ENCODE measurements around the gene SUN1.

The SUN1 gene

GRCh38 chr7:892648-893593, 60.6 kb downstream of the SUN1 start:
- DNase-seq (ENCODE audit: low read depth), result no peak

GRCh38 chr7:893686-894085, 61.4 kb downstream of the SUN1 start:
- no peak for DNase-seq (ENCODE audit: low read depth)

GRCh38 chr7:894164-894867, 62.0 kb downstream of the SUN1 start:
- no peak for DNase-seq (ENCODE audit: low read depth)

GRCh38 chr7:894927-895450, 62.7 kb downstream of the SUN1 start:
- DNase-seq (ENCODE audit: low read depth), result no peak

- no peak for DNase-seq (ENCODE audit: low read depth)
Observed at GRCh38 chr7:895451-896052, 63.3 kb downstream of the SUN1 start.

GRCh38 chr7:896346-897075, 64.2 kb downstream of the SUN1 start:
- DNase-seq (ENCODE audit: low read depth), result no peak

GRCh38 chr7:897086-897485, 64.8 kb downstream of the SUN1 start:
- no peak for DNase-seq (ENCODE audit: low read depth)

GRCh38 chr7:897771-898376, 65.6 kb downstream of the SUN1 start:
- DNase-seq (ENCODE audit: low read depth), result no peak

GRCh38 chr7:898460-898854, 66.2 kb downstream of the SUN1 start:
- no peak for DNase-seq (ENCODE audit: low read depth)

- DNase-seq (ENCODE audit: low read depth), result no peak
Observed at GRCh38 chr7:898855-899681, 66.8 kb downstream of the SUN1 start.

GRCh38 chr7:899806-900205, 67.5 kb downstream of the SUN1 start:
- DNase-seq (ENCODE audit: low read depth), result no peak

GRCh38 chr7:900331-901040, 68.2 kb downstream of the SUN1 start:
- DNase-seq (ENCODE audit: low read depth), result no peak

- no peak for DNase-seq (ENCODE audit: low read depth)
Observed at GRCh38 chr7:901041-901387, 68.7 kb downstream of the SUN1 start.

- DNase-seq (ENCODE audit: low read depth), result peak; percentile 41
Observed at GRCh38 chr7:901388-902154, 69.3 kb downstream of the SUN1 start.

- DNase-seq (ENCODE audit: low read depth), result no peak
Observed at GRCh38 chr7:902996-903395, 70.7 kb downstream of the SUN1 start.

GRCh38 chr7:903921-904755, 71.9 kb downstream of the SUN1 start:
- no peak for DNase-seq (ENCODE audit: low read depth)

GRCh38 chr7:904847-905246, 72.6 kb downstream of the SUN1 start:
- no peak for DNase-seq (ENCODE audit: low read depth)

- DNase-seq (ENCODE audit: low read depth), result no peak
Observed at GRCh38 chr7:906776-907157, 74.5 kb downstream of the SUN1 start.
